OCI-LY3 (cell line): ENCODE data around the gene SMAD7.

Source experiments
- H2AFZ ChIP-seq: fragments of 200-600, 300-600 bp; shearing (Covaris generic); 2 replicates; pipeline ENCODE4 v1.6.0; 2014; ENCODE audit warnings: antibody characterized with exemption, low read depth, low read length
- H3K27ac ChIP-seq: fragments of 200-600, 300-600 bp; sonication (generic); 2 replicates; pipeline ENCODE4 v1.5.1; 2014; ENCODE audit warnings: mild to moderate bottlenecking, low read length, moderate library complexity, mixed read lengths
- H3K27me3 ChIP-seq: fragments of 200-600, 300-600 bp; sonication (generic); 2 replicates; pipeline ENCODE4 v1.6.1; 2014; ENCODE audit warnings: low read depth, low read length, mixed read lengths
- H3K36me3 ChIP-seq: fragments of 200-600, 300-600 bp; sonication (generic); replicated peaks from 2 replicates; pipeline ENCODE3; 2014; ENCODE audit warnings: low read depth, low read length, mixed read lengths
- H3K4me1 ChIP-seq: fragments of 300-600, 200-600 bp; sonication (generic); 2 replicates; pipeline ENCODE4 v1.6.1; 2014; ENCODE audit warnings: low read length, mixed read lengths
- H3K4me2 ChIP-seq: fragments of 200-600, 300-600 bp; sonication (generic); 2 replicates; pipeline ENCODE4 v1.6.1; 2014; ENCODE audit warnings: low read length, mixed read lengths
- H3K4me3 ChIP-seq: fragments of 300-600, 200-600 bp; sonication (generic); 2 replicates; pipeline ENCODE4 v1.5.1; 2014; ENCODE audit warnings: antibody characterized with exemption, mild to moderate bottlenecking, low read length, moderate library complexity
- H3K79me2 ChIP-seq: fragments of 300-600, 200-600 bp; shearing (Covaris generic); 2 replicates; pipeline ENCODE4 v1.6.1; 2014; ENCODE audit warnings: mild to moderate bottlenecking, low read length, mixed read lengths
- H3K9ac ChIP-seq: fragments of 300-600, 200-600 bp; shearing (Covaris generic); 2 replicates; pipeline ENCODE4 v1.6.0; 2014; ENCODE audit warnings: mild to moderate bottlenecking, low read length, moderate library complexity
- H3K9me3 ChIP-seq: fragments of 200-600, 300-600 bp; shearing (Covaris generic); 2 replicates; pipeline ENCODE4 v1.6.1; 2014; ENCODE audit warnings: low read length, mixed read lengths; ENCODE audit not compliant: insufficient read depth
- H4K20me1 ChIP-seq: fragments of 200-600, 300-600 bp; sonication (generic); 2 replicates; pipeline ENCODE4 v1.6.1; 2016; ENCODE audit warnings: low read length, mixed read lengths; ENCODE audit not compliant: insufficient read depth
- CTCF ChIP-seq: fragments of 200-600, 300-600 bp; sonication (generic); IDR thresholded peaks from 2 replicates; pipeline ENCODE4 v1.5.1; 2014; ENCODE audit warnings: antibody characterized with exemption, low read length, low read depth
- EZH2phosphoT487 ChIP-seq: fragments of 200-600 bp; shearing (Covaris generic); IDR thresholded peaks from 2 replicates; pipeline ENCODE4 v1.6.1; 2018; ENCODE audit warnings: antibody characterized with exemption, mixed run types, low read depth

The SMAD7 gene

GRCh38 chr18:48944634-48945033 is 6.1 kb downstream of the SMAD7 start:
- no peak overlapping the region for H3K4me2 ChIP-seq

GRCh38 chr18:48943736-48944527 is 6.8 kb downstream of the SMAD7 start:
- peaks cover 71% of the 10 kb centered on the region for H4K20me1 ChIP-seq
- H3K36me3 ChIP-seq: peaks cover 36% of the 10 kb centered on the region
- H3K4me1 ChIP-seq: peaks cover 10% of the 10 kb centered on the region
- no peak overlapping the region for H3K4me2 ChIP-seq
- H3K9ac ChIP-seq: no peak overlapping the region
- peaks cover 36% of the 10 kb centered on the region for H3K79me2 ChIP-seq
- peaks cover 9% of the 10 kb centered on the region for H3K27me3 ChIP-seq
- H3K4me3 ChIP-seq: no peak overlapping the region
- H3K9me3 ChIP-seq: no peaks in the 10 kb centered on the region
- no peak overlapping the region for H3K27ac ChIP-seq
- no peak for TF ChIP-seq CTCF
- TF ChIP-seq EZH2phosphoT487: no peak
- no peak overlapping the region for H2AFZ ChIP-seq

More at GRCh38 chr18:48944634-48945033, 6.1 kb downstream of the SMAD7 start:
- H3K4me3 ChIP-seq: no peak overlapping the region
- peaks cover 71% of the 10 kb centered on the region for H4K20me1 ChIP-seq
- H3K9me3 ChIP-seq: no peaks in the 10 kb centered on the region
- no peak for TF ChIP-seq CTCF
- H3K4me1 ChIP-seq: peaks cover 17% of the 10 kb centered on the region
- no peak overlapping the region for H3K9ac ChIP-seq
- H3K27me3 ChIP-seq: peaks cover 9% of the 10 kb centered on the region
- H3K79me2 ChIP-seq: peaks cover 43% of the 10 kb centered on the region
- no peak overlapping the region for H2AFZ ChIP-seq
- H3K27ac ChIP-seq: no peak overlapping the region
- H3K36me3 ChIP-seq: peaks cover 36% of the 10 kb centered on the region

- Histone ChIP-seq H3K4me1 (peaks cover 10% of the 10 kb centered on the region), H3K4me3 (no peak overlapping the region), H3K79me2 (peaks cover 30% of the 10 kb centered on the region), H3K27ac (no peak overlapping the region), H3K9ac (no peak overlapping the region), H4K20me1 (peaks cover 76% of the 10 kb centered on the region), H3K4me2 (no peak overlapping the region), H3K27me3 (peaks cover 9% of the 10 kb centered on the region), H2AFZ (no peak overlapping the region), H3K9me3 (no peaks in the 10 kb centered on the region), H3K36me3 (peaks cover 36% of the 10 kb centered on the region)
- no peak for TF ChIP-seq EZH2phosphoT487
- no peak for TF ChIP-seq CTCF
These were observed 7.4 kb downstream of the SMAD7 start for GRCh38 chr18:48943333-48943732.

- no peak for TF ChIP-seq CTCF
- TF ChIP-seq EZH2phosphoT487: no peak
- Histone ChIP-seq H3K27ac (no peak overlapping the region), H3K9ac (no peak overlapping the region), H3K79me2 (peaks cover 24% of the 10 kb centered on the region), H2AFZ (no peak overlapping the region), H3K4me3 (no peak overlapping the region), H3K4me1 (peaks cover 3% of the 10 kb centered on the region), H3K36me3 (peaks cover 31% of the 10 kb centered on the region), H3K4me2 (no peak overlapping the region), H3K9me3 (no peaks in the 10 kb centered on the region), H3K27me3 (peaks cover 4% of the 10 kb centered on the region), H4K20me1 (peaks cover 76% of the 10 kb centered on the region)
These were observed 8.1 kb downstream of the SMAD7 start for GRCh38 chr18:48942554-48943261.
